Psoas muscle (tissue), 8 donors: ENCODE results near the gene IZUMO4. TPM values are rescaled to one million over a fixed set of nuclear protein-coding genes. Genes with fewer than 3 reads are reported as not detected.
A peak's percentile ranks its signal among the peaks of the same experiment; 100 is the strongest.

Source experiments
- ATAC-seq, 4 donors: fragments of 200-7000 bp; cut with Tn5 transposase; one replicate each; pipeline ENCODE4 v1.9.1; 2020; ENCODE audit warnings: moderate library complexity in 3 of 4, mild to moderate bottlenecking in 2 of 4
- DNase-seq, 2 donors: peaks; one replicate each; pipeline ENCODE4 v3.0.0-alpha.2; 2020
- H3K27ac ChIP-seq: fragments of 200-600 bp; one replicate; pipeline ENCODE4 v1.8.0; 2022
- H3K27me3 ChIP-seq, 3 donors: fragments of 200-600 bp in 1 of 3; one replicate each; pipeline versions ENCODE4 v1.6.1 to v1.8.0; 2013 to 2022; ENCODE audit warnings: low read length in 2 of 3, mild to moderate bottlenecking in 2 of 3, moderate library complexity in 1 of 3; ENCODE audit not compliant: insufficient read depth in 3 of 3
- H3K36me3 ChIP-seq, 2 donors: fragments of 200-600 bp in 1 of 2; one replicate each; pipeline versions ENCODE4 v1.6.1 to v1.8.0; 2013 to 2022; ENCODE audit warnings: low read depth in 1 of 2, mild to moderate bottlenecking in 1 of 2, moderate library complexity in 1 of 2; ENCODE audit not compliant: insufficient read depth in 1 of 2
- H3K4me1 ChIP-seq: fragments of 200-600 bp; one replicate; pipeline ENCODE4 v1.8.0; 2022
- H3K4me3 ChIP-seq: fragments of 200-600 bp; one replicate; pipeline ENCODE4 v1.8.0; 2022; ENCODE audit warnings: mild to moderate bottlenecking
- H3K9me3 ChIP-seq: fragments of 200-600 bp; one replicate; pipeline ENCODE4 v1.8.0; 2022
- CTCF ChIP-seq: fragments of 200-600 bp; IDR thresholded peaks from one replicate; pipeline ENCODE4 v1.8.0; 2022; ENCODE audit warnings: antibody characterized with exemption
- WGBS, 3 donors: extraction: QIAGEN DNeasy Blood & Tissue Kit; methylation state at CpG; one replicate each; pipeline versions ENCODE4 v1.1.6 to v1.1.7; 2013; 5-methylcytosine and 5-hydroxymethylcytosine counted together
- intact Hi-C, 2 donors: fragments of 100-400 bp; cut with DNase I; formaldehyde crosslinking; loops; one replicate each; pipeline versions ENCODE4 v1.11.0 to v1.14.2; 2022
- polyA plus RNA-seq, 3 donors: library from polyadenylated mRNA; stranded (reverse); fragments of 200-250 nt; gene quantifications; one replicate each; pipeline ENCODE4 v1.2.3, GENCODE V29; 2013
- total RNA-seq, 4 donors: library from RNA; stranded (reverse); fragmentation: NEBNext Ultra II Directional in 2 of 4; extraction: Animal tissue kit (Norgen Biotek cat#: 25700) in 2 of 4; gene quantifications; one replicate each; pipeline versions ENCODE4 v1.2.1 to v1.2.4, GENCODE V29; 2021 to 2023
- donor health status: healthy with polysubstance abuse.
- donor health status: DM: no; HTN: no; CAD: no; lungs with moderate emphysema.
- donor health status: Bipolar disorder and iron deficiency.
- donor health status: healthy.
- donor health status: DM: yes; HTN: yes; CAD: no.
- donor health status: DM: no; HTN: no; CAD: no.
- donor health status: DM: no; HTN: no; CAD: no.
- donor health status: DM: yes; HTN: yes; CAD: no.

IZUMO4 gene
- total and polyA plus RNA-seq, 7 donors: 0.69 to 3.0 (median 1.6) TPM

GRCh38 chr19:2063824-2064223 lies 32.9 kb upstream of the IZUMO4 start:
- intact Hi-C loops: no loop called here
- Histone ChIP-seq H3K27me3 (no peaks in the 10 kb centered on the region), H3K4me3 (peak overlapping the region; percentile 41), H3K36me3 (no peaks in the 10 kb centered on the region), H3K9me3 (no peaks in the 10 kb centered on the region), H3K27ac (peak overlapping the region; percentile 97), H3K4me1 (peaks cover 47% of the 10 kb centered on the region)
- WGBS, 3 donors: 53 to 68% (median 58%) methylated on average over 8 of the region's 8 CpGs
- DNase-seq (no peak), ATAC-seq (no peak)
- no peak for TF ChIP-seq CTCF

DNA sequence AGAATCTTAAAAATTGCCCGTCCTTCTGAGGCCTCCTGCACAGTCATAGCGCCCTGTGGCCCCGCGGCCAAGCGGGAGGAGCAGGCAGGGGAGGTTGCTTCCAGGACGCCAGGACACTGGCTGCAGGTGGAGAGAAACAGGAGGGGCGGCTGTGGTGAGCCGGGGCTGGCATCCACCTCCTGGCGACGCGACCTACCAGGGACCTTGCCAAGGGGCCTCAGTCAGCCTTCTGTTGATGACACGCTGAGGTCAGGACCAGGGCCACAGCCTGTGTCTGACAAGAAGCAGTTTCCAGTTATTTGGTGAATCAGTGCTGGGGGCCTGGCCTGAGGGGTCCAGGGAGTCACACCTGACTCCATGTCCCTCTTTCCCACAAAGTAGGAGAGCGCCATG lies 32.3 kb upstream of the IZUMO4 start:
- no peaks in the 10 kb centered on the region for H3K36me3 ChIP-seq
- 28 to 49% (median 35%) methylated on average over 13 of the region's 13 CpGs for WGBS, 3 donors
- no peaks in the 10 kb centered on the region for H3K27me3 ChIP-seq
- peaks cover 44% of the 10 kb centered on the region for H3K4me1 ChIP-seq
- no peak for TF ChIP-seq CTCF
- intact Hi-C loops: no loop called here
- peak; percentile 66 to 88 for DNase-seq
- H3K4me3 ChIP-seq: peak overlapping the region; percentile 41
- peak overlapping the region; percentile 97 for H3K27ac ChIP-seq
- peak; percentile 13 to 27 (median 20) for ATAC-seq
- no peaks in the 10 kb centered on the region for H3K9me3 ChIP-seq

GRCh38 chr19:2064788-2065524 lies 31.8 kb upstream of the IZUMO4 start:
- intact Hi-C loops: loop anchor here in 1 of 2 donors (5.0 kb wide), 1 partner anchor 38 kb away; no protein-coding TSS in a partner anchor
- peak; percentile 39 to 71 (median 68) for ATAC-seq
- H3K4me1 ChIP-seq: peaks cover 43% of the 10 kb centered on the region

DNA sequence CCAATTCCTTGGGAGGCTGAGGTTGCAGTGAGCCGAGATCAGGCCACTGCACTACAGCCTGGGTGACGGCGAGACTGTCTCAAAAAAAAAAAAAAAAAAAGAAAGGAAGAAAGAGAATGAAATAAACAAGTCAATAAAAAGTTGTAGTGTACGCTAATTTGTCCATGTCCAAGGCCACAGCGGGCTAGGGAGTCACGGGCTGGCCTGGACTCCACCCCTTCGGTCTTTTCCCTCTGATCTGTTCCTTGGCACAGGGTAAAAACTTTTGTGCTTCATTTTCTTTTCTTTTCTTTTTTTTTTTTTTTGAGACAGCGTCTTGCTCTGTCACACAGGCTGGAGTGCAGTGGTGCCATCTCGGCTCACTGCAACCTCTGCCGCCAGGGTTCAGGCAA lies 26.3 kb upstream of the IZUMO4 start:
- DNase-seq (peak in 1 of 2 donors; percentile 54), ATAC-seq (no peak)
- TF ChIP-seq CTCF: no peak
- no peaks in the 10 kb centered on the region for H3K27me3 ChIP-seq
- H3K36me3 ChIP-seq: peaks cover 0 to 44% of the 10 kb centered on the region in 2 donors
- 74 to 92% (median 85%) methylated on average over 9 to 10 of the region's 10 CpGs for WGBS, 3 donors
- H3K27ac ChIP-seq: no peak overlapping the region
- intact Hi-C loops: loop anchor here in 1 of 2 donors (2.0 kb wide), 1 partner anchor 142 kb away; no protein-coding TSS in a partner anchor
- no peaks in the 10 kb centered on the region for H3K9me3 ChIP-seq
- no peak overlapping the region for H3K4me3 ChIP-seq
- peaks cover 7% of the 10 kb centered on the region for H3K4me1 ChIP-seq

More at GRCh38 chr19:2064788-2065524, 31.8 kb upstream of the IZUMO4 start:
- WGBS, 3 donors: 19 to 40% (median 23%) methylated on average over 38 of the region's 38 CpGs
- H3K27ac ChIP-seq: peak overlapping the region; percentile 97
- no peaks in the 10 kb centered on the region for H3K36me3 ChIP-seq
- TF ChIP-seq CTCF: peak; percentile 15
- peak overlapping the region; percentile 41 for H3K4me3 ChIP-seq
- H3K9me3 ChIP-seq: no peaks in the 10 kb centered on the region
- H3K27me3 ChIP-seq: no peaks in the 10 kb centered on the region
- peak; percentile 83 to 95 for DNase-seq
